ENCODE results near the gene PSMD11. TPM values are rescaled to one million over a fixed set of nuclear protein-coding genes. Genes with fewer than 3 reads are reported as not detected.

PSMD11 gene
- total and polyA plus RNA-seq, 2 of the 13 experiments (the other 11 are each of a cell fraction or from before 2014, with no cell fraction given) = 69.8 to 152 TPM

DNA sequence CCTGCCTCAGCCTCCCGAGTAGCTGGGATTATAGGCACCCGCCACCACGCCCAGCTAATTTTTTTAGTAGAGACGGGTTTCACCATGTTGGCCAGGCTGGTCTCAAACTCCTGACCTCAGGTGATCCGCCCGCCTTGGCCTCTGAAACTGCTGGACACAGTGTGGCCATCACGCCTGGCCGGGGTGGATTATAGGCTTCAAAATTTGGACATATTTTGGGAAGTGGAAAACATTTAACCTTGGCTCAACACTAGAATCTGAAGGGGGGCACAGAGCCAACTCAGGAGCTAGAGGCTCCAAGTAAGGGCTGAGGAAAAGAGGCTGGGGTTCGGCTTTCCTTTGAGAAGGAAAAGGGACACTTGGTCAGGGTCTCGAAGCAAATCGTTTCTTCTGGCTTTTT lies 40.3 kb downstream of the PSMD11 start:
- Histone ChIP-seq H3K4me3 (replicated peaks in 1 of 3; ENCODE audit: insufficient read depth in 1 of 3, low read depth in 2 of 3, low read length in 3 of 3) (no peak overlapping the region), H3K79me2 (ENCODE audit: insufficient read depth, low read length) (no peaks in the 10 kb centered on the region), H3K9ac (ENCODE audit: insufficient read depth, low read depth, low read length) (no peak overlapping the region), H3K27ac (ENCODE audit: extremely low read length, insufficient read depth, low read length) (no peak overlapping the region), H3K36me3 (replicated peaks in 1 of 2; ENCODE audit: control insufficient read depth in 1 of 2, insufficient read depth in 2 of 2, low read length in 2 of 2) (peaks cover 9 to 27% of the 10 kb centered on the region in 2 experiments; a peak in 4 of 5 replicates), H3K4me2 (ENCODE audit: low read depth, low read length) (no peak overlapping the region), H3K4me1 (ENCODE audit: insufficient read depth, low read length) (peaks cover 39% of the 10 kb centered on the region), H3K27me3 (ENCODE audit: control insufficient read depth in 1 of 2, insufficient read depth in 2 of 2, low read length in 2 of 2) (no peaks in the 10 kb centered on the region), H4K20me1 (ENCODE audit: insufficient read depth, low read length) (no peaks in the 10 kb centered on the region), H3K9me3 (ENCODE audit: low read length) (no peaks in the 10 kb centered on the region), H2AFZ (ENCODE audit: low read length) (no peak overlapping the region)
- WGBS (ENCODE audit: low lambda C conversion rate) = 91% methylated on average over 11 of the region's 11 CpGs
- ATAC-seq (no peak), DNase-seq (ENCODE audit: low spot score) (no peak), FAIRE-seq (no peak)
- no peak for TF ChIP-seq ZNF850 (CRISPR knock-in tag; conservative IDR thresholded peaks at IDR 0.05)
- no peak for TF ChIP-seq ZNF670 (CRISPR knock-in tag; IDR thresholded peaks at IDR 0.05; ENCODE audit: borderline replicate concordance)
- no peak for TF ChIP-seq SNRNP70 (IDR thresholded peaks at IDR 0.05; ENCODE audit: low read depth, low read length)
- TF ChIP-seq, protein P1, sequence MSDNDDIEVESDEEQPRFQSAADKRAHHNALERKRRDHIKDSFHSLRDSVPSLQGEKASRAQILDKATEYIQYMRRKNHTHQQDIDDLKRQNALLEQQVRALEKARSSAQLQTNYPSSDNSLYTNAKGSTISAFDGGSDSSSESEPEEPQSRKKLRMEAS (IDR thresholded peaks at IDR 0.05) = no peak
- TF ChIP-seq, protein P2, sequence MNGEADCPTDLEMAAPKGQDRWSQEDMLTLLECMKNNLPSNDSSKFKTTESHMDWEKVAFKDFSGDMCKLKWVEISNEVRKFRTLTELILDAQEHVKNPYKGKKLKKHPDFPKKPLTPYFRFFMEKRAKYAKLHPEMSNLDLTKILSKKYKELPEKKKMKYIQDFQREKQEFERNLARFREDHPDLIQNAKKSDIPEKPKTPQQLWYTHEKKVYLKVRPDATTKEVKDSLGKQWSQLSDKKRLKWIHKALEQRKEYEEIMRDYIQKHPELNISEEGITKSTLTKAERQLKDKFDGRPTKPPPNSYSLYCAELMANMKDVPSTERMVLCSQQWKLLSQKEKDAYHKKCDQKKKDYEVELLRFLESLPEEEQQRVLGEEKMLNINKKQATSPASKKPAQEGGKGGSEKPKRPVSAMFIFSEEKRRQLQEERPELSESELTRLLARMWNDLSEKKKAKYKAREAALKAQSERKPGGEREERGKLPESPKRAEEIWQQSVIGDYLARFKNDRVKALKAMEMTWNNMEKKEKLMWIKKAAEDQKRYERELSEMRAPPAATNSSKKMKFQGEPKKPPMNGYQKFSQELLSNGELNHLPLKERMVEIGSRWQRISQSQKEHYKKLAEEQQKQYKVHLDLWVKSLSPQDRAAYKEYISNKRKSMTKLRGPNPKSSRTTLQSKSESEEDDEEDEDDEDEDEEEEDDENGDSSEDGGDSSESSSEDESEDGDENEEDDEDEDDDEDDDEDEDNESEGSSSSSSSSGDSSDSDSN (CRISPR knock-in tag; IDR thresholded peaks at IDR 0.05) = no peak
- no peak for TF ChIP-seq HNF4G (IDR thresholded peaks at IDR 0.05; ENCODE audit: borderline replicate concordance, low read depth, low read length)
- TF ChIP-seq HNF4G (CRISPR knock-in tag; IDR thresholded peaks at IDR 0.05; ENCODE audit: borderline replicate concordance, low read depth) = no peak
- TF ChIP-seq ZNF496 (CRISPR knock-in tag; IDR thresholded peaks at IDR 0.05; ENCODE audit: insufficient replicate concordance) = no peak
- TF ChIP-seq, protein P3, sequence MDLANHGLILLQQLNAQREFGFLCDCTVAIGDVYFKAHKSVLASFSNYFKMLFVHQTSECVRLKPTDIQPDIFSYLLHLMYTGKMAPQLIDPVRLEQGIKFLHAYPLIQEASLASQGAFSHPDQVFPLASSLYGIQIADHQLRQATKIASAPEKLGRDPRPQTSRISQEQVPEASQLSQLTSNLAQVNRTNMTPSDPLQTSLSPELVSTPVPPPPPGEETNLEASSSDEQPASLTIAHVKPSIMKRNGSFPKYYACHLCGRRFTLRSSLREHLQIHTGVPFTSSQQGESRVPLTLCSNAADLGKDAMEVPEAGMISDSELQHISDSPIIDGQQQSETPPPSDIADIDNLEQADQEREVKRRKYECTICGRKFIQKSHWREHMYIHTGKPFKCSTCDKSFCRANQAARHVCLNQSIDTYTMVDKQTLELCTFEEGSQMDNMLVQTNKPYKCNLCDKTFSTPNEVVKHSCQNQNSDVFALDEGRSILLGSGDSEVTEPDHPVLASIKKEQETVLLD (CRISPR knock-in tag; IDR thresholded peaks at IDR 0.05; ENCODE audit: low read depth) = no peak
- no peak for TF ChIP-seq ZFP62 (CRISPR knock-in tag; IDR thresholded peaks at IDR 0.05)
- POLR2A ChIA-PET = no interaction called here
- in situ Hi-C loops (cut with HindIII; ENCODE audit: extremely low pct_ligation_motif_present, low pct_unique_long_range_greater_than_20kb) (loop anchor here (10.0 kb wide), 1 partner anchor 270 kb away; no protein-coding TSS in a partner anchor), intact Hi-C loops (cut with micrococcal nuclease; ENCODE audit: unreplicated experiment) (loop anchor here (5.0 kb wide), 1 partner anchor 273 kb away; no protein-coding TSS in a partner anchor)
- no TSS peak for BruUV-seq (replicated peaks)
- CTCF ChIA-PET (ENCODE audit: low intra/inter-chr PET ratio, low total read pairs) = no interaction called here
